Measurements from ENCODE around the gene CDCA4. TPM values are rescaled to one million over a fixed set of nuclear protein-coding genes. Genes with fewer than 3 reads are reported as not detected.

The CDCA4 gene
- total RNA-seq, 4 donors from 2014 or later = 27.7 to 38.6 (median 35.8) TPM

DNA sequence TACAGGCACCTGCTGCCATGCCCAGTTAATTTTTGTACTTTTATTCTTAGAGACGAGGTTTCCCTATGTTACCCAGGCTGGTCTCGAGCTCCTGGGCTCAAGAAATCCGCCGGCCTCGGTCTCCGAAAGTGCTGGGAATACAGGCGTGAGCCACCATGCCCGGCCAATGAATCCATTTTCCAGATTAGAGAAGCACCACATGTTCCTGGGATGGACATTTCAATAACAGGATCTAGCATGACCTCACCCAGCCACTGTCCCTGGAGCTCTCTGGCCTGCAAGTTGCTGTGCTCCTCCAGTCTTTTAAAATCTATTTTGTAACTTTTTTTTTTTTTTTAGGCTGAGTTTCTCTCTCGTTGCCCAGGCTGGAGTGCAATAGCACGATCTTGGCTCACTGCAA is 42.2 kb upstream of the CDCA4 start:
- no peak overlapping the region for H3K27ac ChIP-seq
- TF ChIP-seq POLR2AphosphoS5 (IDR thresholded peaks at IDR 0.05) = no peak
- no peak for TF ChIP-seq CTCF (IDR thresholded peaks at IDR 0.05)
- no peak for TF ChIP-seq POLR2A (IDR thresholded peaks at IDR 0.05)
- no peaks in the 10 kb centered on the region for H3K27me3 ChIP-seq
- no peak overlapping the region for H3K4me3 ChIP-seq
- no peak for DNase-seq (ENCODE audit: low spot score in 2 of 2)
- 85% methylated on average over 10 of the region's 10 CpGs for WGBS
- no peaks in the 10 kb centered on the region for H3K36me3 ChIP-seq
- no peaks in the 10 kb centered on the region for H3K9me3 ChIP-seq
- H3K4me1 ChIP-seq = peaks cover 27% of the 10 kb centered on the region

DNA sequence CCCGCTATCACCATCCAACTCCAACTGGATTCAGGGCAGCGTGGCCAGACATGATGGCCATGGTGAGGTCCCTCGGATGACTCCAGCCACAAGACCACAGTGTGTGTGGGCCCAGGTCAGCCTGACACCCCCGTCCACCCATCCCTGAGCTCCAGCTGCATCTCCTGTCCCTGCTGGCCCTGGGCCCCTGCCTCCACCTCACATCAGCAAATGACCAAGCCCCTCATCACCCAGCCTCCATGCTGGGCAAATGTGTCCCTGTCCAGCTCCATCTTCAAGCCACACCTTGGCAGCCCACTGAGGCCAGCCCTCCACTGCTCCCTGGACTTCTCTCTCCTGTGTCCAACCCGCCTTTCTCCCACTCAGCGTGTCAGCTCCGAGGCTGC is 41.2 kb upstream of the CDCA4 start:
- H3K4me1 ChIP-seq = peaks cover 27% of the 10 kb centered on the region
- DNase-seq (ENCODE audit: low spot score in 2 of 2) = no peak
- no peaks in the 10 kb centered on the region for H3K36me3 ChIP-seq
- TF ChIP-seq CTCF (IDR thresholded peaks at IDR 0.05) = no peak
- TF ChIP-seq POLR2A (IDR thresholded peaks at IDR 0.05) = no peak
- TF ChIP-seq EP300 (IDR thresholded peaks at IDR 0.05) = no peak
- TF ChIP-seq POLR2AphosphoS5 (IDR thresholded peaks at IDR 0.05) = no peak
- 90% methylated on average over 3 of the region's 7 CpGs for WGBS
- no peak overlapping the region for H3K27ac ChIP-seq
- no peaks in the 10 kb centered on the region for H3K27me3 ChIP-seq
- no peaks in the 10 kb centered on the region for H3K9me3 ChIP-seq
- no peak overlapping the region for H3K4me3 ChIP-seq

- 68% methylated on average over 4 of the region's 13 CpGs for WGBS
- Histone ChIP-seq H3K9me3 (no peaks in the 10 kb centered on the region), H3K27ac (peak overlapping the region; percentile 10), H3K36me3 (no peaks in the 10 kb centered on the region), H3K4me3 (peak overlapping the region; percentile 5), H3K4me1 (peaks cover 27% of the 10 kb centered on the region), H3K27me3 (no peaks in the 10 kb centered on the region)
- DNase-seq (ENCODE audit: low spot score in 2 of 2) = peak in 1 of 2 donors; percentile 64
- TF ChIP-seq POLR2AphosphoS5 (IDR thresholded peaks at IDR 0.05) = no peak
- no peak for TF ChIP-seq CTCF (IDR thresholded peaks at IDR 0.05)
- TF ChIP-seq EP300 (IDR thresholded peaks at IDR 0.05) = no peak
- no peak for TF ChIP-seq POLR2A (IDR thresholded peaks at IDR 0.05)
Measured at GRCh38 chr14:105061428-105062047, 40.7 kb upstream of the CDCA4 start.

GRCh38 chr14:105060751-105061427 is 40.0 kb upstream of the CDCA4 start:
- Histone ChIP-seq H3K9me3 (no peaks in the 10 kb centered on the region), H3K27ac (peak overlapping the region; percentile 10), H3K4me1 (peaks cover 26% of the 10 kb centered on the region), H3K36me3 (no peaks in the 10 kb centered on the region), H3K4me3 (peak overlapping the region; percentile 5), H3K27me3 (no peaks in the 10 kb centered on the region)
- 60% methylated on average over 11 of the region's 30 CpGs for WGBS
- no peak for TF ChIP-seq EP300 (IDR thresholded peaks at IDR 0.05)
- TF ChIP-seq CTCF (IDR thresholded peaks at IDR 0.05) = no peak
- TF ChIP-seq POLR2A (IDR thresholded peaks at IDR 0.05) = no peak
- no peak for TF ChIP-seq POLR2AphosphoS5 (IDR thresholded peaks at IDR 0.05)
- DNase-seq (ENCODE audit: low spot score in 2 of 2) = peak in 1 of 2 donors; percentile 72

DNA sequence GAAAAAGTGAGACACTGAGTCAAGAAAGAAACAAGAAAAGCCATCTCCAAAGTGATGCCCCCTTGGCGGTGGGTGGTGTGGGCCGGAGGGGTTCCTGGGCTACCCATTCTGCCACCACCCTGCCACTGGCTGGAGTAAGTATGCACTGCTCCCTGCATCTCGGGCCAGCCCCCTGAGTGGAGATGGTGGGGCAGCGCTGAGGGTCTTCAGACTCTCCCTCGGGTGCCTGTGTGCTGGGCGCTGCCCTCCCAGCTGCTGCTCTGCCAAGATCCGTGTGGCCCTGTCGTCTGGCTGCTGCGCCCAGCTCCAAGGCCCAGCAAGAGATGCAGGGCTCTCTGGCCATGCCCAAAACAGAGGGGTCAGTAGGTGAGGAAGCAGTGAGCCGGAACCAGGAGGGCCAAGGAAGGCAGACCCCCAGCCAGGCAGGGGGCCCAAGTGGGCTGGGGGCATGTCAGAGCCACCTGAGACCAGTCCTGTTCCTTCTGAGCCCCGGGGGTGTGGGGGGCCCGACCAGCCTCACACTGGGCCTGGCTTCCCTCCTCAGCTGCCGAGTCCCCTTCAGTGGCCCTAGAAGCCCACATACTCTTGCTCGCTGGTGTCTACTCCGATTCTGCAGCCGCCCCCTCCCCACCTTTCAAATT is 39.2 kb upstream of the CDCA4 start:
- no peak overlapping the region for H3K4me3 ChIP-seq
- no peaks in the 10 kb centered on the region for H3K36me3 ChIP-seq
- WGBS = 74% methylated on average over 13 of the region's 16 CpGs
- H3K4me1 ChIP-seq = peaks cover 21% of the 10 kb centered on the region
- TF ChIP-seq POLR2AphosphoS5 (IDR thresholded peaks at IDR 0.05) (no peak), POLR2A (IDR thresholded peaks at IDR 0.05) (no peak), EP300 (IDR thresholded peaks at IDR 0.05) (no peak), CTCF (IDR thresholded peaks at IDR 0.05) (no peak)
- DNase-seq (ENCODE audit: low spot score in 2 of 2) = peak in 1 of 2 donors; percentile 52
- H3K27me3 ChIP-seq = no peaks in the 10 kb centered on the region
- H3K27ac ChIP-seq = no peak overlapping the region
- H3K9me3 ChIP-seq = no peaks in the 10 kb centered on the region
